ENCODE measurements around the gene PTPRZ1. TPM values are rescaled to one million over a fixed set of nuclear protein-coding genes. Genes with fewer than 3 reads are reported as not detected.

The PTPRZ1 gene
- total RNA-seq, 2 experiments from 2014 or later: not detected

DNA sequence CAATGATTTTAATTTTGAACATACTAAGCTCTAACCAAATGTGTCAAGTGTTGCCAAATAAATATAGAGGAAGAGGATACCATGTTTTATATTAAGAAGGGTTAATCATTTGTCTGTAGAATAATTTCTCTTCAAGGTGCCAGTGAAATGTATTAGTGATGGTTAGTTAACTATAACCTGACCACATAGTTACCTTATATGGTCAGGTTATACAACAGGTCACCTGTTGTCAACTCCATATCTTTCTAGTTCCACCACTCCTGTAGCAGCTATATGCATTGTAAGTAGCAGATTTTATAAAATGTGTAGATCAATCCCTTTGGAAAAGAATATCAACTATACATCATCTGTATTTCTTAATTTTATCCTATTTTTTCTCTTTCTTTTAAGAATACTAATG, 35.1 kb downstream of the PTPRZ1 start:
- intact Hi-C loops (cut with micrococcal nuclease): no loop called here
- CTCF ChIA-PET: no interaction called here
- no peaks in the 10 kb centered on the region for H3K4me1 Mint-ChIP-seq (ENCODE audit: low read depth)
- no peak overlapping the region for H3K27ac Mint-ChIP-seq
- H3K36me3 Mint-ChIP-seq (ENCODE audit: low read depth): no peaks in the 10 kb centered on the region
- H3K27me3 Mint-ChIP-seq: no peaks in the 10 kb centered on the region
- POLR2A ChIA-PET: no interaction called here
- TF ChIP-seq, protein P1, sequence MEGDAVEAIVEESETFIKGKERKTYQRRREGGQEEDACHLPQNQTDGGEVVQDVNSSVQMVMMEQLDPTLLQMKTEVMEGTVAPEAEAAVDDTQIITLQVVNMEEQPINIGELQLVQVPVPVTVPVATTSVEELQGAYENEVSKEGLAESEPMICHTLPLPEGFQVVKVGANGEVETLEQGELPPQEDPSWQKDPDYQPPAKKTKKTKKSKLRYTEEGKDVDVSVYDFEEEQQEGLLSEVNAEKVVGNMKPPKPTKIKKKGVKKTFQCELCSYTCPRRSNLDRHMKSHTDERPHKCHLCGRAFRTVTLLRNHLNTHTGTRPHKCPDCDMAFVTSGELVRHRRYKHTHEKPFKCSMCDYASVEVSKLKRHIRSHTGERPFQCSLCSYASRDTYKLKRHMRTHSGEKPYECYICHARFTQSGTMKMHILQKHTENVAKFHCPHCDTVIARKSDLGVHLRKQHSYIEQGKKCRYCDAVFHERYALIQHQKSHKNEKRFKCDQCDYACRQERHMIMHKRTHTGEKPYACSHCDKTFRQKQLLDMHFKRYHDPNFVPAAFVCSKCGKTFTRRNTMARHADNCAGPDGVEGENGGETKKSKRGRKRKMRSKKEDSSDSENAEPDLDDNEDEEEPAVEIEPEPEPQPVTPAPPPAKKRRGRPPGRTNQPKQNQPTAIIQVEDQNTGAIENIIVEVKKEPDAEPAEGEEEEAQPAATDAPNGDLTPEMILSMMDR (IDR thresholded peaks at IDR 0.05): no peak
- H3K9me3 Mint-ChIP-seq: peaks cover 2% of the 10 kb centered on the region
- ATAC-seq (no peak), DNase-seq (no peak)
- no peak overlapping the region for H3K4me3 Mint-ChIP-seq

DNA sequence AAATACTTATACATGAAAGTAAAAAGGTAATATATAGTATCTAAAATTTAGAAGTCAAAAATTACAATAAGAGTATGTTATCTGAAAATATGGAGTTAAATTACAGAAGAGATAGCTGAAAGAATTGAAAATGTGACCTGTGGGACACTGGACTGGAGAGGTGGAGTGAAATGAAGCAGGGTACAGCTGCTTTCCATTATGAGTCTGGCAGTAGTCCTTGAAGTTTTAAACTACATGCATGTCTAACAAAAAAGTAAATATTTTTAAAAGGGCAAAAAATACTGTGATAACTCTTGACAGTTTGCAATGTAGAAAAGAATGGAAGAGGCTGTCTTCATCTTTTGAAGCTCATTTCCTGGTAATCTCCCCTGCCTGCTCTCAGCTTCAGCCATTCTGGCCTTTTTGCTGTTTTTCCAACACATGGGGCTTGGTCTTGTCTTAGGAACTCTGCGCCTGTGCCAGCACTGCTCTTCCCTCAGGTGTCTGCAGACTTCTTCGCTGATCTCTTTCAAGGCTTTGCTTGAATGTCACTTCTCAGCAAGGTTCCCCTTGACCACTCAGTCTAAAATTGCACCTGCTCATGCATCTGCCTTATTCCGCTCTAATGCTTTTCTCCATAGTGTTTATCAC, 36.9 kb downstream of the PTPRZ1 start:
- Mint-ChIP-seq H3K4me1 (ENCODE audit: low read depth) (no peaks in the 10 kb centered on the region), H3K36me3 (ENCODE audit: low read depth) (no peaks in the 10 kb centered on the region), H3K9me3 (no peaks in the 10 kb centered on the region), H3K4me3 (no peak overlapping the region), H3K27ac (no peak overlapping the region), H3K27me3 (no peaks in the 10 kb centered on the region)
- intact Hi-C loops (cut with micrococcal nuclease): no loop called here
- TF ChIP-seq, protein P1 (IDR thresholded peaks at IDR 0.05): no peak
- no peak for DNase-seq
- ChIA-PET POLR2A (no interaction called here), CTCF (no interaction called here)
- ATAC-seq: no peak

DNA sequence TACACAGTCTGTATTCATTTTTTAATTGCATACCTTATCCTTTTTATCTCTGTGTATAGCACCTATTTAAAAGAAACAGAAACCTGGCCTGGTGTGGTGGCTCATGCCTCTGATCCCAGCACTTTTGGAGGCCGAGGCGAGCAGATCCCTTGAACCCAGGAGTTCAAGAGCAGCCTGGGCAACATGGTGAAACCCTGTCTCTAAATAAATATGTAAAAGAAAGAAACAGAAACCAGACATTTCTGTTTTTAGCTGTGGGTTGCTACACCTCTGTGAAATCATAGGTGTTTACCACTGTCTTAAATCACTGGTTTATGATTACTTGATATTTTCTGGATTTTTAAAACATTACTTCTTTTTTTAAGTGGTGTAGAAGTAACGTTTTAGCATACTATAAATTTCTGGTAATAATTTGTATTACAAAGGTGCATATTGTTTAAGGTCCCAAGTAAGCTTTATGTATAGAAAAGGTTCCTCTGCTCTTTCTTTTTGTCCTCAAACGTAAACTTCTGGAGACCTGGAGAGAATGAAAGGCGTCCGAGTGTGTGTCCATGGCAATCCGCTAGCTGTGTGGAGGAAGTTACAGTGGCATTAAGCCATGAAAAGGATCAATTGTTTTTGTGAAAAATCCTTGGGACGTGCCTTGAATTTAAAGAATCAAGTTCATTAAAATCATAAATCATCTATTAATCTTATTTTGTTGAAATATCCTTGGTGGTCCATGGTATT, 41.1 kb downstream of the PTPRZ1 start:
- ATAC-seq: no peak
- no peak for DNase-seq
- POLR2A ChIA-PET: no interaction called here
- TF ChIP-seq, protein P1 (IDR thresholded peaks at IDR 0.05): no peak
- H3K27ac Mint-ChIP-seq: no peak overlapping the region
- H3K4me1 Mint-ChIP-seq (ENCODE audit: low read depth): no peaks in the 10 kb centered on the region
- no peaks in the 10 kb centered on the region for H3K9me3 Mint-ChIP-seq
- CTCF ChIA-PET: no interaction called here
- H3K36me3 Mint-ChIP-seq (ENCODE audit: low read depth): no peaks in the 10 kb centered on the region
- no peak overlapping the region for H3K4me3 Mint-ChIP-seq
- intact Hi-C loops (cut with micrococcal nuclease): no loop called here
- H3K27me3 Mint-ChIP-seq: no peaks in the 10 kb centered on the region

DNA sequence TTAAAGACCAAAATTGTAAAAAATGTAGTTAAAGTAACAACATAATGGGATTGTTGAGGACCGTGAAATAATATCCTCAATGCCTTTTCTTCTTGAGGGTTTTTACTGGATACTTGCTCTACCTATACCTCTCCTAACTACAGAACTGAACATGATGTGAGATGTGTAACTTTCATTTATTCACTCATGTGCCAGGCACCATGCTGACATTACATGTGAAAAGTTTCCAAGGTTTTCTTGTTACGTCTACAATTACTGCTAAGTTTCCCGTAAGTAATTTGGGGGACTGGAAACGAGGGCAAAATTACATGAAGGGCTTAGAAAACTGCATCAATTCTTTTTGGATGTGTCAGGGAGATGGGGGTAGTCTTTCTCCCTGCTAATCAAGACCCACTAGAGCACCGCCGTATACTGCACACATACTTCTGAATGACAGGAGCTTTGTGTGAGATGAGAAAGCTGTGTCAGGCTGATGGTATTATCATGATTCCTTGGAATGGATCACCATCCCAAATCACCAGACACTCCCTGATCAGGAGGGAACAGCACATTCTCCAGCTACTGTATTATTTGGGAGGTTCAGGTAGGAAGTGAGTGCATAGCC, 41.8 kb downstream of the PTPRZ1 start:
- ChIA-PET CTCF (no interaction called here), POLR2A (no interaction called here)
- intact Hi-C loops (cut with micrococcal nuclease): no loop called here
- H3K4me3 Mint-ChIP-seq: no peak overlapping the region
- H3K4me1 Mint-ChIP-seq (ENCODE audit: low read depth): no peaks in the 10 kb centered on the region
- H3K9me3 Mint-ChIP-seq: no peaks in the 10 kb centered on the region
- no peaks in the 10 kb centered on the region for H3K27me3 Mint-ChIP-seq
- TF ChIP-seq, protein P1 (IDR thresholded peaks at IDR 0.05): no peak
- no peak overlapping the region for H3K27ac Mint-ChIP-seq
- no peaks in the 10 kb centered on the region for H3K36me3 Mint-ChIP-seq (ENCODE audit: low read depth)
- ATAC-seq (no peak), DNase-seq (no peak)

DNA sequence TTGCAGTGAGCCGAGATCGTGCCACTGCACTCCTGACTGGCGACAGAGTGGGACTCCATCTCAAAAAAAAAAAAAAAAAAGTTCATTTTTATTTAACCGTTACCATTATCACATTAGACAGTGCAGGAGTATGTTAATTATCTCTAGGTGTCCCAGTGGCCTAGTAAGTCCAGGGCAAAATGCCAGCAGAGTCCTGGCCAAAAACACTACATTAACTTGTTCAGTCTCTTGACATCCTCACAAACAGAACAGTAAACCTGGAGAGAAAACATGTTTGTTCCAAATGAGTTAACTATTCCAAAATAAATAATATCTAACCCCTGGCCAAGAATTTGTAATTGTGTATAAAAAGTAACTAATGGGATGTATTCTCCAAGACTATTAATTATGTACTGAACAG, 43.2 kb downstream of the PTPRZ1 start:
- Mint-ChIP-seq H3K36me3 (ENCODE audit: low read depth) (no peaks in the 10 kb centered on the region), H3K9me3 (no peaks in the 10 kb centered on the region), H3K27ac (no peak overlapping the region), H3K4me1 (ENCODE audit: low read depth) (no peaks in the 10 kb centered on the region), H3K4me3 (no peak overlapping the region), H3K27me3 (no peaks in the 10 kb centered on the region)
- no peak for ATAC-seq
- CTCF ChIA-PET: no interaction called here
- POLR2A ChIA-PET: no interaction called here
- intact Hi-C loops (cut with micrococcal nuclease): no loop called here
- TF ChIP-seq, protein P1 (IDR thresholded peaks at IDR 0.05): no peak
- DNase-seq: no peak

Data from activated CD8-positive, alpha-beta T cell treated with anti-CD3 and anti-CD28 coated beads for 36 hours (primary cell).